NCI-H2196 (cell line): ENCODE results near the gene TBL3.
"Not testable (repeated sequence)": the region's sequence is repeated elsewhere in the genome, so short reads cannot be mapped to it uniquely, and the experiment has no call there.

Experiments used
- DNase-seq: peaks from one replicate; lab custom pipeline; 2025; ENCODE audit not compliant: unreplicated experiment; lab: John Stamatoyannopoulos, UW

TBL3 gene

GRCh38 chr16:1998852-1999801 lies 27.3 kb downstream of the TBL3 start:
- DNase-seq: no peak

- DNase-seq: no peak
Measured at GRCh38 chr16:1999866-2000514, 28.1 kb downstream of the TBL3 start.

- no peak for DNase-seq
Measured at GRCh38 chr16:2001035-2001434, 29.2 kb downstream of the TBL3 start.

GRCh38 chr16:2001456-2002355 lies 29.9 kb downstream of the TBL3 start:
- DNase-seq: no peak

GRCh38 chr16:2002406-2003230 lies 30.8 kb downstream of the TBL3 start:
- DNase-seq: no peak

- DNase-seq: no peak
Measured at GRCh38 chr16:2003231-2003826, 31.5 kb downstream of the TBL3 start.

GRCh38 chr16:2003827-2004641 lies 32.2 kb downstream of the TBL3 start:
- peak; percentile 96 for DNase-seq

GRCh38 chr16:2004795-2005517 lies 33.1 kb downstream of the TBL3 start:
- DNase-seq: peak; percentile 31

- no peak for DNase-seq
Measured at GRCh38 chr16:2005646-2006045, 33.8 kb downstream of the TBL3 start.

- DNase-seq: no peak
Measured at GRCh38 chr16:2006317-2006716, 34.5 kb downstream of the TBL3 start.

GRCh38 chr16:2007081-2007836 lies 35.4 kb downstream of the TBL3 start:
- no peak for DNase-seq

- peak; percentile 79 for DNase-seq
Measured at GRCh38 chr16:2008009-2008526, 36.2 kb downstream of the TBL3 start.

- no peak for DNase-seq
Measured at GRCh38 chr16:2008631-2009163, 36.8 kb downstream of the TBL3 start.

GRCh38 chr16:2009164-2009711 lies 37.4 kb downstream of the TBL3 start:
- DNase-seq: no peak

GRCh38 chr16:2009791-2010510 lies 38.1 kb downstream of the TBL3 start, which contains the start of gene ZNF598:
Gene ZNF598 (minus strand): TSS chr16:2009821.
- peak; percentile 87 for DNase-seq

- not testable (repeated sequence) for DNase-seq
Measured at GRCh38 chr16:2011726-2012125, 39.9 kb downstream of the TBL3 start.
